T-helper 1 cell treated with Interleukin-12 subunit alpha and Interleukin-12 subunit beta and Interleukin-4 antibody, amounts not matched to agents 30 μg/mL and 1 μg/mL, for 36 hours (primary cell): ENCODE measurements around the gene TENM4.

Source experiments
- H3K27ac Mint-ChIP-seq: one replicate; pipeline ENCODE4 v1.8.0; 2021; ENCODE audit warnings: mild to moderate bottlenecking, mixed read lengths
- H3K27me3 Mint-ChIP-seq: one replicate; pipeline ENCODE4 v1.8.0; 2021; ENCODE audit warnings: low read depth, mixed read lengths
- H3K36me3 Mint-ChIP-seq: one replicate; pipeline ENCODE4 v1.8.0; 2021; ENCODE audit warnings: low read depth, mixed read lengths
- H3K4me1 Mint-ChIP-seq: one replicate; pipeline ENCODE4 v1.8.0; 2021; ENCODE audit warnings: low read depth, mixed read lengths
- H3K4me3 Mint-ChIP-seq: one replicate; pipeline ENCODE4 v1.8.0; 2021; ENCODE audit warnings: mild to moderate bottlenecking, moderate library complexity, mixed read lengths
- H3K9me3 Mint-ChIP-seq: one replicate; pipeline ENCODE4 v1.8.0; 2021; ENCODE audit warnings: mixed read lengths

TENM4 gene

DNA sequence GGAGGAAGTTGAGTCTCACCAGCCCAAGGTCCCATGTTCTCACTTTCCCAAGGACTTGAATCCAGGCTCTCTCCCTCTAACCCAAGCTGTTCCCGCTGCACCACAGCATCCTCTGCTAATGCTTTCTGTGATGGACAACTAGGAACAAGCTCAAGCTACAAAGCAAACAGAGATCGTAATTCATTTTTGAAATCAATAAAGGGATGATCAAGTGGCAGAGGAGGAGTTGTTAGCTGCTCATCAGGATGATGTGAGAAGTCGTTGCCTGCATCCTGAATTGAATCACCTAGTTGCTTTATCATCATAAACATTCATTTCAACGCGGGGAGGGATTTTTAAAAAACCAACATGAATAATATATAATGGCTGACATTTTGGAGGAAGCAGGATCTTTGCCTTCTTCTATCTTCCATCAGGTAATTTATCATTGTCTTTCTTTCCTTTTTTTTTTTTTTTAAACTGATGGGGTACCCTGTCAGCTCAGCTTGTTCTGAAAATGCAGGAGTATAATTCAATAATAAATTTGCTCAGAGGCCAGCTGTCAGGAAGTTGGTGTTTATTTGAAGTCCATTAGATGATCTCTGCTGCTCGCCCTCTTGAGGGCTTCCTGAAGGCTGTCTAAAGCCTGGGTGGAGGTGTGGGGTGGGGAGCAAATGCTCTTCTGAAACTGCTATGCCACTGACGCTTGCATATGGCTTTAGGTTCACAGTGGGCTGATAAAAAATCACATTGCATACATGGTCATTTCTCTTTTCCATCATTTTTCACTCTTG, 691.7 kb downstream of the TENM4 start:
- Mint-ChIP-seq H3K27ac (no peak overlapping the region), H3K9me3 (no peaks in the 10 kb centered on the region), H3K4me3 (no peak overlapping the region), H3K27me3 (peaks cover 15% of the 10 kb centered on the region), H3K4me1 (no peaks in the 10 kb centered on the region), H3K36me3 (no peaks in the 10 kb centered on the region)

DNA sequence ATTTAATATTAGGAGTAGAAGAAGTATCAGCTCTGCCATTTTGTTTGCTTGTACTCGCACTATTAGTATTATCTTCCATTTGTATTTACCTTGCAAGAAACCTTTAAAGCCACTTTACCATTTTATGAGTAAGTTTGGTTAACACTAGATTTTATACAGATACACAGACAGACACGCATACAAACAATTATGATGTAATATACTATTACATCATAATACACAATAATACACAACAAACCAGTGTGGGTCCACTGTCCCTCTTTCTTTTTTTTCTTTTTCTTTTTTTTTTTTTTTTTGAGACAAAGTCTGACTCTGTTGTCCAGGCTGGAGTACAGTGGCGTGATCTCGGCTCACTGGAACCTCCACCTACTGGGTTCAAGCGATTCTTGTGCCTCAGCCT, 695.9 kb downstream of the TENM4 start:
- Mint-ChIP-seq H3K36me3 (no peaks in the 10 kb centered on the region), H3K4me1 (no peaks in the 10 kb centered on the region), H3K27ac (no peak overlapping the region), H3K9me3 (no peaks in the 10 kb centered on the region), H3K4me3 (no peak overlapping the region), H3K27me3 (peaks cover 11% of the 10 kb centered on the region)

DNA sequence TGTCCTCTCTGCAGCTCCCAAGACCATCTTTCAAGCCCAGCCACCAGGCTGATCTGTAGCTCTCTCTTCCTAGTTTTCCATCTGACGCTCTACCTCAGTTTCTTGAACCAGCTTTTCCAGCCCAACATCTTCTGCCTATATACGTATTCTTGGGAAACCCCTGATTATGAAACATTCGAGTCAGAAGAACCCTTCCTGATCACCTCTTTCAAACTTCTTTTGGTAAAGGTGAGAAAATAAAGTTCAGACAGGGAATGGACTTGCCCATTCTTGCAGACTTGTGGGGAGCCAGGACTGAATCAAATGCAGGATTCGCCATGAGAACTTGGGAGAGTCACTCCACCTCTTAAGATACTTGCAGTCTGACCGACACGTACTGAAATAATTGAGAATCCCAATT, 696.6 kb downstream of the TENM4 start:
- Mint-ChIP-seq H3K27ac (no peak overlapping the region), H3K4me1 (no peaks in the 10 kb centered on the region), H3K9me3 (no peaks in the 10 kb centered on the region), H3K27me3 (peaks cover 4% of the 10 kb centered on the region), H3K4me3 (no peak overlapping the region), H3K36me3 (no peaks in the 10 kb centered on the region)

GRCh38 chr11:78742430-78742829, 698.4 kb downstream of the TENM4 start:
- H3K9me3 Mint-ChIP-seq: no peaks in the 10 kb centered on the region
- no peaks in the 10 kb centered on the region for H3K4me1 Mint-ChIP-seq
- H3K27ac Mint-ChIP-seq: no peak overlapping the region
- H3K36me3 Mint-ChIP-seq: no peaks in the 10 kb centered on the region
- peaks cover 4% of the 10 kb centered on the region for H3K27me3 Mint-ChIP-seq
- no peak overlapping the region for H3K4me3 Mint-ChIP-seq

DNA sequence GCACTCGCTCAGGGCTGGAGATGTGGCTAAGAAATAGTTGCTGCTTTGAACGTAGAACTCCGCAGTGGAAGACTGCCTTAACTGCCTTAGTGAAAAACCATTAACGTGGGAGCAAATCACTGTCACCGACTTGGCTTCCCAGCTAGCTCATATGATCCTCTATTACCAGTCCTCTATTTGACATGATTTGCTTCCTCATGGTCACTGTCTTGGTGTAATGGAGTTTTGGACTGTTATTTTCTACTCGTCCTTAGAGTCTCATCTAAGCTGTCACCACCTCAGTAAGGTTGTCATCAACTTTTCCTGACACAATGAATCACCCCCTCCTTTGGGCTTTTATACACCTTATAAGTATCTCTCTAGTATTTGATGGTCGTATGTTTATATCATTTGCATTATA, 699.1 kb downstream of the TENM4 start:
- Mint-ChIP-seq H3K9me3 (no peaks in the 10 kb centered on the region), H3K27me3 (peaks cover 4% of the 10 kb centered on the region), H3K36me3 (no peaks in the 10 kb centered on the region), H3K4me3 (no peak overlapping the region), H3K27ac (no peak overlapping the region), H3K4me1 (no peaks in the 10 kb centered on the region)

- H3K4me1 Mint-ChIP-seq: no peaks in the 10 kb centered on the region
- H3K4me3 Mint-ChIP-seq: no peak overlapping the region
- no peak overlapping the region for H3K27ac Mint-ChIP-seq
- no peaks in the 10 kb centered on the region for H3K9me3 Mint-ChIP-seq
- peaks cover 4% of the 10 kb centered on the region for H3K27me3 Mint-ChIP-seq
- no peaks in the 10 kb centered on the region for H3K36me3 Mint-ChIP-seq
Measured at GRCh38 chr11:78740199-78741071, 700.4 kb downstream of the TENM4 start.

- Mint-ChIP-seq H3K4me1 (no peaks in the 10 kb centered on the region), H3K27ac (no peak overlapping the region), H3K36me3 (no peaks in the 10 kb centered on the region), H3K9me3 (no peaks in the 10 kb centered on the region), H3K27me3 (peaks cover 4% of the 10 kb centered on the region), H3K4me3 (no peak overlapping the region)
Measured at GRCh38 chr11:78737891-78738290, 702.9 kb downstream of the TENM4 start.

GRCh38 chr11:78737301-78737700, 703.5 kb downstream of the TENM4 start:
- Mint-ChIP-seq H3K4me3 (no peak overlapping the region), H3K27me3 (peaks cover 4% of the 10 kb centered on the region), H3K36me3 (no peaks in the 10 kb centered on the region), H3K9me3 (no peaks in the 10 kb centered on the region), H3K4me1 (no peaks in the 10 kb centered on the region), H3K27ac (no peak overlapping the region)

DNA sequence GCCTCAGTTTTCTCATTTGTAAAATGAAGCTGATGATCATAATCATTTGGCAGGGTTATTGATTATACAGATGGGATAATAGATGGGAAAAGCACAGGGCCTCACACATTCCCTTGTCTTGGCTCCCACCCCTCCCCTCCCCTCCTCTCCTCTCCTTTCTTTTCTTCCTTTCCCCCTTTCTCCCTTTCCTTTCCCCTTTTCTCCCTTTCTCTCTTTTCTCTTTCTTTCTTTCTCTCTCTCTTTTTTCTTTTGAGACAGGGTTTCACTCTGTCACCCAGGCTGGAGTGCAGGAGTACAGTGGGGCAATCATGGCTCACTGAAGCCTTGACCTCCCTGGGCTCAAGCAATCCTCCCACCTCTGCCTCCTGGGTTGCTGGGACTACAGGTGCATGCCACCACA, 705.1 kb downstream of the TENM4 start:
- Mint-ChIP-seq H3K4me3 (no peak overlapping the region), H3K4me1 (no peaks in the 10 kb centered on the region), H3K27ac (no peak overlapping the region), H3K9me3 (no peaks in the 10 kb centered on the region), H3K27me3 (peaks cover 4% of the 10 kb centered on the region), H3K36me3 (no peaks in the 10 kb centered on the region)

DNA sequence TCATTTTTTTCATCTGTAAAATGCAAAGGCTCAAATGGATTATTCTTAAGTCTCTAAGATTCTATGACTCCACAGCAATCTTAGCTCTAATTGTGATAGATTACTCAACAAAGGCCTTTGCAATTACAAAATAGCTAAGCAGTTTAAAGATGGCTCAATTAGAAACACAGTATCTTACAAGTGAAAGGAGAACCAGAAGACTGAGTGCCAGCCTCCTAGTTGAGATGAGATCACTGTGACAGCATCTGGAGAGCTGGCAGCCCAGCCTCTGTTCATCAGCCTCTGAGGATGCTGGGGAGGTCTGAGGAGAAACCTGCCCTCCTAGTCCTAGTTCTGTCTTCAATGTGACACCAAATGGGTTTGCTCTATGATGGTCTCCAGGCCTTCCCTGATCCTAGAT, 707.8 kb downstream of the TENM4 start:
- Mint-ChIP-seq H3K4me3 (no peak overlapping the region), H3K4me1 (no peaks in the 10 kb centered on the region), H3K9me3 (no peaks in the 10 kb centered on the region), H3K27me3 (peaks cover 12% of the 10 kb centered on the region), H3K36me3 (no peaks in the 10 kb centered on the region), H3K27ac (no peak overlapping the region)

DNA sequence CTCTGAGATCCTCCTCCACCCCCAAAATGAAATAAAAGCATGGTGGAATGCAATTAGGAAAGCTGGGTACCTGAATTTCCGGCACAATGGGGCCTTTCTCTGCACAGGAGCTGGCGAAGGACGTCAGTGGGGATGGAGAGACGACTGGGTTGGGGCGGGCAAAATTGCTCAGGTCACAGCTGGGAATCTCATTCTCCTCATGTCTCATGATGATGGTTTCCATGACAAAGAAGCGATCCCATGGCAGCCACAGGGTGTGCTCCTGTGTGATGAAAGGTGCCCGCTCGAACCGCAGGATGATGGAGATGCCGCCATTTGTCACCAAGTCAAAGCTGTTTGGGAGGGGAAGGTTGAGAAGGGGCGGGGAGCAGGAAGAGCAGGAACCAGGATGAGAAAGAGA, 708.6 kb downstream of the TENM4 start:
- Mint-ChIP-seq H3K4me1 (no peaks in the 10 kb centered on the region), H3K27me3 (peaks cover 12% of the 10 kb centered on the region), H3K4me3 (no peak overlapping the region), H3K27ac (no peak overlapping the region), H3K36me3 (no peaks in the 10 kb centered on the region), H3K9me3 (no peaks in the 10 kb centered on the region)

DNA sequence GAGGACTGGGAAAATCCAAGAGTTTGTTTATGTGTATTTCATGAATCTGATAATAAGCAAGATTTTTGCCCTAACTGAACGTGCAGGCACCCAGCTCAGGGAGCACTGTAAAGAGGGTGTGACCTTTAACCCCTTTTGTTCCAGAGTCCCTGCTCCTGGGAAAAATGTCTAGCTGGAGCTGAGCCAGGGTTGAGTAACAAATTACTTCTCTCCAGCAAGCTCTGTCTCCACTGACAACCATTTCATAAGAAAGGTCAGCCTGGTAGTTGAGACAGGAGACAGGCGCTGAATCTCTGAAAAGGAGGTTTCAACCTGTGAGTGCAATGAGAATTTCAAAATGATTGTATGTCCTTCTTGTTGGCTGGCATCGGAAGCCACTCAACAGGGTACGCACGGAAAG, 709.8 kb downstream of the TENM4 start:
- H3K4me3 Mint-ChIP-seq: no peak overlapping the region
- no peak overlapping the region for H3K27ac Mint-ChIP-seq
- peaks cover 12% of the 10 kb centered on the region for H3K27me3 Mint-ChIP-seq
- H3K4me1 Mint-ChIP-seq: no peaks in the 10 kb centered on the region
- H3K9me3 Mint-ChIP-seq: no peaks in the 10 kb centered on the region
- H3K36me3 Mint-ChIP-seq: no peaks in the 10 kb centered on the region

DNA sequence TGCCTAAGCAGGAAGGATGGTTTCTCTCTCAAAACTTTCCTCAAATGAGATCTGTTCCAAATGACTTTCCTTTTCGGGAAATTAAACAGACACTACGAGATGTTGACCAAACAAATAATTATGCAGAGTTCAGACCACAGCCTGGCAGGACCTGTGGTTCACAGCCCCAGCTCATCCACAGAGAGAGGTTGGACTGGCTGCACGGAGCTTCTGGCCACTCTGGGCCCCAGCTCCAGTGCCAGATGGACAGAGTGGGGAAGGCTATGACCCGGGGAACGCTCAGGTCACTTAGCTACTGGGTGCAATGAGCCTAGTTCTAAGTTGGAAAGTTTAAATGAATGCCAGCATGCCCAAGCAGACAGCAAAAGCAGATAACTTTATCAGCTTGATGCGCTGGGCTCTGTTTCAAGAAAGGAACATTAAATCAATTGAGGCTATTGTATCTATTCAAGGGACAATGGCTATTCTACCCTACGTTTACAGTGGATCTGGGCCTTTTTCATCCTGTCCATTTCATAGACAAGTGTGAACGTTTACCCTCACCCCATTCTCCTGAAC, 710.5 kb downstream of the TENM4 start:
- Mint-ChIP-seq H3K27ac (no peak overlapping the region), H3K4me3 (no peak overlapping the region), H3K27me3 (peaks cover 12% of the 10 kb centered on the region), H3K36me3 (no peaks in the 10 kb centered on the region), H3K4me1 (no peaks in the 10 kb centered on the region), H3K9me3 (no peaks in the 10 kb centered on the region)

DNA sequence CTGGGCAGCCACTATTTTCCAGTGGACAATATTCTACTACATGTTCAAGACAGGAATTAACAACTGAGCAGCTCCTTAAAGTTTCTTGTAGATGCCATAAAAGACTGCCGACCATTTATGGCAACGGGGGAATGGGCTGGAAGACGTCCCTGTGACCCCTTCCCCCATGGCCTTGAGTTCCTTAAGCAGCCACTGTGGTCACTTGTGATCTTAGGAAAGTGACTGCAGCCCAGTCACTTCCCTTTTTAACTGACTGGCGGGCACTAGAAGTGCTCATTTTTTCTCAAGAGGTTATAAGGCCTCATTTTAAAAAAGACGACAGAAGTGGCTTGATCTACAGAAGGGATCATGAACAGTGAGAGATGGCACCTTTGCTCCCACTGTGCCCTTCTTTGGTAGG, 713.0 kb downstream of the TENM4 start:
- no peak overlapping the region for H3K4me3 Mint-ChIP-seq
- H3K4me1 Mint-ChIP-seq: peaks cover 2% of the 10 kb centered on the region
- no peaks in the 10 kb centered on the region for H3K9me3 Mint-ChIP-seq
- no peak overlapping the region for H3K27ac Mint-ChIP-seq
- H3K27me3 Mint-ChIP-seq: peaks cover 12% of the 10 kb centered on the region
- H3K36me3 Mint-ChIP-seq: no peaks in the 10 kb centered on the region

GRCh38 chr11:78725200-78725599, 715.6 kb downstream of the TENM4 start:
- no peak overlapping the region for H3K4me3 Mint-ChIP-seq
- H3K36me3 Mint-ChIP-seq: no peaks in the 10 kb centered on the region
- peaks cover 12% of the 10 kb centered on the region for H3K27me3 Mint-ChIP-seq
- H3K4me1 Mint-ChIP-seq: peaks cover 2% of the 10 kb centered on the region
- H3K27ac Mint-ChIP-seq: no peak overlapping the region
- no peaks in the 10 kb centered on the region for H3K9me3 Mint-ChIP-seq
